NB4 (cell line): ENCODE measurements around the gene GP1BA.

Experiments used
- MYC ChIP-seq: IDR thresholded peaks from 2 replicates; pipeline ENCODE4 v1.6.1; 2011; ENCODE audit warnings: low read depth, low read length
- POLR2A ChIP-seq: IDR thresholded peaks from 2 replicates; pipeline ENCODE4 v1.6.1; 2011; ENCODE audit warnings: mild to moderate bottlenecking; ENCODE audit not compliant: insufficient read length; ENCODE audit errors: extremely low read depth
- TF ChIP-seq, protein P1 (sequence below): IDR thresholded peaks from one replicate; pipeline ENCODE4 v1.5.1; 2012; ENCODE audit warnings: low read depth, low read length
- TF ChIP-seq, protein P2 (sequence below): IDR thresholded peaks from 2 replicates; pipeline ENCODE4 v1.6.1; 2011; ENCODE audit warnings: low read depth, low read length

DNA sequence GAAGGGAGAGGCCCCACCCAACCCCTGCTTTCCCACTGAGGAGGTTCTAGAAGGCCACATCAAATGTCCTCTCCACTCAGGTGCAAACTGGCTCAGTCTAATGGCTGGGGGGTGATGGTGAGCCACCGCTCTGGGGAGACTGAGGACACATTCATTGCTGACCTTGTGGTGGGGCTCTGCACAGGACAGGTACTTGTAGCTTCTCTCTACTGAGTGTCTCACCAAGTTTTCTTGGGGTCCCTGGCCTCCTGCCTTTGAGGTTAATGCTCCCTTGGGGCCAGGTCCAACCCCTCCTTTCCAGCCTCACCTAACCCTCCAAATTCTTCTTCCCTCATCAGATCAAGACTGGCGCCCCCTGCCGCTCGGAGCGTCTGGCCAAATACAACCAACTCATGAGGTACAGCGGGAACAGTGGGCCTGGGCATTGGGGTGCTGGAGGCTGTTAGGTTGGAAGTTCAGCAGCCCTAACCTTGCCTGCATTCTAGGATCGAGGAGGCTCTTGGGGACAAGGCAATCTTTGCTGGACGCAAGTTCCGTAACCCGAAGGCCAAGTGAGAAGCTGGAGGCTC lies 24.5 kb downstream of the GP1BA start:
- TF ChIP-seq, protein P1, sequence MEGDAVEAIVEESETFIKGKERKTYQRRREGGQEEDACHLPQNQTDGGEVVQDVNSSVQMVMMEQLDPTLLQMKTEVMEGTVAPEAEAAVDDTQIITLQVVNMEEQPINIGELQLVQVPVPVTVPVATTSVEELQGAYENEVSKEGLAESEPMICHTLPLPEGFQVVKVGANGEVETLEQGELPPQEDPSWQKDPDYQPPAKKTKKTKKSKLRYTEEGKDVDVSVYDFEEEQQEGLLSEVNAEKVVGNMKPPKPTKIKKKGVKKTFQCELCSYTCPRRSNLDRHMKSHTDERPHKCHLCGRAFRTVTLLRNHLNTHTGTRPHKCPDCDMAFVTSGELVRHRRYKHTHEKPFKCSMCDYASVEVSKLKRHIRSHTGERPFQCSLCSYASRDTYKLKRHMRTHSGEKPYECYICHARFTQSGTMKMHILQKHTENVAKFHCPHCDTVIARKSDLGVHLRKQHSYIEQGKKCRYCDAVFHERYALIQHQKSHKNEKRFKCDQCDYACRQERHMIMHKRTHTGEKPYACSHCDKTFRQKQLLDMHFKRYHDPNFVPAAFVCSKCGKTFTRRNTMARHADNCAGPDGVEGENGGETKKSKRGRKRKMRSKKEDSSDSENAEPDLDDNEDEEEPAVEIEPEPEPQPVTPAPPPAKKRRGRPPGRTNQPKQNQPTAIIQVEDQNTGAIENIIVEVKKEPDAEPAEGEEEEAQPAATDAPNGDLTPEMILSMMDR: no peak
- no peak for TF ChIP-seq POLR2A
- TF ChIP-seq, protein P2, sequence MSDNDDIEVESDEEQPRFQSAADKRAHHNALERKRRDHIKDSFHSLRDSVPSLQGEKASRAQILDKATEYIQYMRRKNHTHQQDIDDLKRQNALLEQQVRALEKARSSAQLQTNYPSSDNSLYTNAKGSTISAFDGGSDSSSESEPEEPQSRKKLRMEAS: no peak
- no peak for TF ChIP-seq MYC
